ENCODE measurements around the gene SLC49A3. TPM values are rescaled to one million over a fixed set of nuclear protein-coding genes. Genes with fewer than 3 reads are reported as not detected.

SLC49A3 gene
- total RNA-seq, 1 donor from 2014 or later: 3.3 TPM

- no peak for DNase-seq (ENCODE audit: extremely low spot score, unreplicated experiment)
Measured at GRCh38 chr4:653080-653821, 35.7 kb downstream of the SLC49A3 start.

GRCh38 chr4:651884-652642 lies 36.9 kb downstream of the SLC49A3 start:
- Mint-ChIP-seq H3K36me3 (no peaks in the 10 kb centered on the region), H3K9me3 (no peaks in the 10 kb centered on the region), H3K27ac (no peak overlapping the region), H3K4me3 (no peak overlapping the region), H3K4me1 (ENCODE audit: unreplicated experiment) (peaks cover 6% of the 10 kb centered on the region), H3K27me3 (no peaks in the 10 kb centered on the region)
- no peak for TF ChIP-seq CTCF (conservative IDR thresholded peaks at IDR 0.05)
- DNase-seq (ENCODE audit: extremely low spot score, unreplicated experiment): no peak

More at GRCh38 chr4:653080-653821, 35.7 kb downstream of the SLC49A3 start:
- no peak overlapping the region for H3K4me3 Mint-ChIP-seq
- H3K36me3 Mint-ChIP-seq: no peaks in the 10 kb centered on the region
- no peaks in the 10 kb centered on the region for H3K27me3 Mint-ChIP-seq
- H3K27ac Mint-ChIP-seq: no peak overlapping the region
- peaks cover 4% of the 10 kb centered on the region for H3K4me1 Mint-ChIP-seq (ENCODE audit: unreplicated experiment)
- H3K9me3 Mint-ChIP-seq: no peaks in the 10 kb centered on the region
- TF ChIP-seq CTCF (conservative IDR thresholded peaks at IDR 0.05): no peak

GRCh38 chr4:650951-651883 lies 37.7 kb downstream of the SLC49A3 start:
- Mint-ChIP-seq H3K36me3 (no peaks in the 10 kb centered on the region), H3K27ac (no peak overlapping the region), H3K27me3 (no peaks in the 10 kb centered on the region), H3K4me1 (ENCODE audit: unreplicated experiment) (peaks cover 6% of the 10 kb centered on the region), H3K9me3 (no peaks in the 10 kb centered on the region), H3K4me3 (no peak overlapping the region)
- no peak for DNase-seq (ENCODE audit: extremely low spot score, unreplicated experiment)
- TF ChIP-seq CTCF (conservative IDR thresholded peaks at IDR 0.05): no peak

GRCh38 chr4:650461-650860 lies 38.5 kb downstream of the SLC49A3 start:
- TF ChIP-seq CTCF (conservative IDR thresholded peaks at IDR 0.05): no peak
- Mint-ChIP-seq H3K27me3 (no peaks in the 10 kb centered on the region), H3K9me3 (no peaks in the 10 kb centered on the region), H3K27ac (no peak overlapping the region), H3K36me3 (no peaks in the 10 kb centered on the region), H3K4me3 (no peak overlapping the region), H3K4me1 (ENCODE audit: unreplicated experiment) (peaks cover 6% of the 10 kb centered on the region)
- no peak for DNase-seq (ENCODE audit: extremely low spot score, unreplicated experiment)

GRCh38 chr4:649751-650310 lies 39.1 kb downstream of the SLC49A3 start:
- Mint-ChIP-seq H3K27me3 (no peaks in the 10 kb centered on the region), H3K4me1 (ENCODE audit: unreplicated experiment) (peaks cover 6% of the 10 kb centered on the region)

More at GRCh38 chr4:649751-650310, 39.1 kb downstream of the SLC49A3 start:
- DNase-seq (ENCODE audit: extremely low spot score, unreplicated experiment): no peak
- TF ChIP-seq CTCF (conservative IDR thresholded peaks at IDR 0.05): no peak
- no peaks in the 10 kb centered on the region for H3K9me3 Mint-ChIP-seq
- no peaks in the 10 kb centered on the region for H3K36me3 Mint-ChIP-seq
- H3K27ac Mint-ChIP-seq: no peak overlapping the region
- H3K4me3 Mint-ChIP-seq: no peak overlapping the region
